Neural progenitor cell (in vitro differentiated cells): ENCODE measurements around the gene CCDC174.

Experiments
- CTCF ChIP-seq: fragments of 200-600 bp; sonication (generic); IDR thresholded peaks from 2 replicates; pipeline ENCODE4 v1.5.1; 2017; ENCODE audit warnings: antibody characterized with exemption, mild to moderate bottlenecking
- EZH2 ChIP-seq: fragments of 200-600 bp; sonication (generic); IDR thresholded peaks from 2 replicates; pipeline ENCODE4 v1.6.1; 2017; ENCODE audit warnings: antibody characterized with exemption, mild to moderate bottlenecking, moderate library complexity
- EZH2phosphoT487 ChIP-seq: fragments of 200-600 bp; sonication (generic); IDR thresholded peaks from 2 replicates; pipeline ENCODE4 v1.6.1; 2017; ENCODE audit warnings: antibody characterized with exemption

DNA sequence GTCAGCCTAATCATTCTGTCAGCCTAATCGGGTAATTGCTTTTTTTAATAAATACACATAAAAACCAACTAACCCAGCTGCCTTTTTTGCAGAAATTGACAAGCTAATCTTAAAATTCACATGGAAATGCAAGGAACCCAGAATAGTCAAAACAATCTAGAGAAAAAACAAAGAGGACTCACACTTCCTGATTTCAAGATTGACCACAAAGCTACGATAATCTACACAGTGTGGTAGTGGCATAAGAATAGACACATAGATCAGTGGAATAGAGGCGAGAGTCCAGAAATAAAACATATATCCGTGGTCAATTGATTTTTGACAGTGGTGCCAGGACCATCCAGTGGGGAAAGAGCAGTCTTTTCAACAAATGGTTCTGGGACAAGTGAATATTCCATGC is 21.0 kb downstream of the CCDC174 start:
- TF ChIP-seq CTCF (no peak), EZH2 (no peak), EZH2phosphoT487 (no peak)
